SK-N-SH (cell line): ENCODE data around the gene BRD7. TPM values are rescaled to one million over a fixed set of nuclear protein-coding genes. Genes with fewer than 3 reads are reported as not detected.

Source experiments
- CTCF ChIA-PET: fragments of 300-600, 350-600 bp; formaldehyde crosslinking; extraction: SDS; loops from one replicate; lab custom pipeline; 2021; lab: Yijun Ruan, JAX
- POLR2A ChIA-PET: fragments of 350-600 bp; sonication (Branson Sonifier 250); formaldehyde crosslinking; extraction: SDS; loops from one replicate; lab custom pipeline; 2020; ENCODE audit warnings: antibody characterized with exemption, inconsistent platforms; lab: Yijun Ruan, JAX
- DNase-seq: peaks from one replicate; pipeline ENCODE4 v3.0.0; 2012
- H2AFZ ChIP-seq: fragments of 200-600 bp; sonication (generic); 2 replicates; pipeline ENCODE4 v1.8.1; 2016; ENCODE audit warnings: antibody characterized with exemption, mild to moderate bottlenecking, low read depth
- H3F3A ChIP-seq: fragments of 200-600 bp; sonication (generic); replicated peaks from 2 replicates; pipeline ENCODE3; 2016; ENCODE audit warnings: antibody characterized with exemption, mild to moderate bottlenecking; ENCODE audit not compliant: insufficient read depth
- H3K27ac ChIP-seq, 2 experiments: fragments of 200-500 bp in 1 of 2; fragments of 200-600 bp in 1 of 2; sonication (Bioruptor generic) in 1 of 2; sonication (generic), shearing (Covaris generic) in 1 of 2; 2 replicates each; pipeline versions ENCODE4 v1.5.1 to v1.6.1; 2014 to 2016; ENCODE audit warnings: low read depth in 2 of 2, inconsistent platforms in 1 of 2, low read length in 1 of 2, mild to moderate bottlenecking in 1 of 2, mixed read lengths in 1 of 2
- H3K27me3 ChIP-seq: fragments of 200-600 bp; sonication (generic), shearing (Covaris generic); 2 replicates; pipeline ENCODE4 v1.6.1; 2016; ENCODE audit warnings: mixed run types; ENCODE audit not compliant: insufficient read depth
- H3K36me3 ChIP-seq, 2 experiments: fragments of 200-500 bp in 1 of 2; fragments of 200-600 bp in 1 of 2; sonication (Bioruptor generic) in 1 of 2; sonication (generic) in 1 of 2; replicated peaks in 1 of 2; 2 replicates each; pipeline versions ENCODE3 to v1.5.1; 2014 to 2016; ENCODE audit warnings: low read length in 1 of 2, mild to moderate bottlenecking in 1 of 2; ENCODE audit not compliant: insufficient read depth in 2 of 2, control insufficient read depth in 1 of 2
- H3K4me1 ChIP-seq, 2 experiments: fragments of 200-500 bp in 1 of 2; fragments of 200-600 bp in 1 of 2; sonication (Bioruptor generic) in 1 of 2; sonication (generic), shearing (Covaris generic) in 1 of 2; 2 replicates each; pipeline versions ENCODE4 v1.5.1 to v1.6.1; 2014 to 2016; ENCODE audit warnings: low read depth in 1 of 2, low read length in 1 of 2, mixed run types in 1 of 2; ENCODE audit not compliant: insufficient read depth in 2 of 2, control insufficient read depth in 1 of 2
- H3K4me2 ChIP-seq: fragments of 200-600 bp; sonication (generic), shearing (Covaris generic); 2 replicates; pipeline ENCODE4 v1.6.1; 2017; ENCODE audit warnings: mixed run types
- H3K4me3 ChIP-seq, 2 experiments: fragments of 200-500 bp in 1 of 2; fragments of 200-600 bp in 1 of 2; sonication (Bioruptor generic) in 1 of 2; sonication (generic), shearing (Covaris generic) in 1 of 2; 2 replicates each; pipeline versions ENCODE4 v1.5.1 to v1.8.1; 2014 to 2016; ENCODE audit warnings: low read depth in 2 of 2, inconsistent platforms in 1 of 2, low read length in 1 of 2, mild to moderate bottlenecking in 1 of 2, mixed read lengths in 1 of 2, moderate library complexity in 1 of 2
- H3K79me2 ChIP-seq: fragments of 200-600 bp; sonication (generic); 2 replicates; pipeline ENCODE4 v1.8.1; 2017; ENCODE audit warnings: mild to moderate bottlenecking; ENCODE audit not compliant: insufficient read depth
- H3K9ac ChIP-seq: fragments of 200-600 bp; sonication (generic); 2 replicates; pipeline ENCODE4 v1.6.1; 2017; ENCODE audit warnings: mixed run types
- H3K9me2 ChIP-seq: fragments of 200-600 bp; sonication (generic); 2 replicates; pipeline ENCODE4 v1.6.1; 2017; ENCODE audit warnings: mixed run types
- H3K9me3 ChIP-seq: fragments of 200-600 bp; sonication (generic); 2 replicates; pipeline ENCODE4 v1.6.1; 2017; ENCODE audit warnings: mixed run types, mild to moderate bottlenecking, moderate library complexity
- H4K20me1 ChIP-seq: fragments of 200-600 bp; sonication (generic); 2 replicates; pipeline ENCODE4 v1.6.1; 2017; ENCODE audit warnings: mild to moderate bottlenecking, mixed run types; ENCODE audit not compliant: insufficient read depth
- ELF1 ChIP-seq: IDR thresholded peaks from 2 replicates; pipeline ENCODE4 v1.4.0; 2012
- EZH2phosphoT487 ChIP-seq: fragments of 200-600 bp; sonication (generic); IDR thresholded peaks from 2 replicates; pipeline ENCODE4 v1.6.1; 2017; ENCODE audit warnings: low read depth, mixed run types, mild to moderate bottlenecking, antibody characterized with exemption, moderate library complexity, borderline replicate concordance
- FOSL2 ChIP-seq: IDR thresholded peaks from 2 replicates; pipeline ENCODE4 v1.4.0; 2012; ENCODE audit warnings: low read depth, mild to moderate bottlenecking, moderate library complexity, borderline replicate concordance
- JUND ChIP-seq: IDR thresholded peaks from 2 replicates; pipeline ENCODE4 v1.4.0; 2012
- MEF2A ChIP-seq: IDR thresholded peaks from 2 replicates; pipeline ENCODE4 v1.4.0; 2012; ENCODE audit warnings: low read depth, borderline replicate concordance
- MXI1 ChIP-seq: IDR thresholded peaks from 2 replicates; pipeline ENCODE4 v1.6.1; 2012; ENCODE audit warnings: mild to moderate bottlenecking, low read depth, low read length, improper control_type of control experiment
- NRF1 ChIP-seq: IDR thresholded peaks from 2 replicates; pipeline ENCODE4 v1.6.1; 2012; ENCODE audit warnings: low read depth, mild to moderate bottlenecking, low read length
- RAD21 ChIP-seq: IDR thresholded peaks from 2 replicates; pipeline ENCODE4 v1.6.1; 2012; ENCODE audit warnings: mild to moderate bottlenecking, low read length
- RCOR1 ChIP-seq: fragments of 150-350 bp; IDR thresholded peaks from 2 replicates; pipeline ENCODE4 v1.6.1; 2017; ENCODE audit warnings: antibody characterized with exemption, low read length
- RXRA ChIP-seq: IDR thresholded peaks from 2 replicates; pipeline ENCODE4 v1.4.0; 2012; ENCODE audit warnings: low read depth, mild to moderate bottlenecking, borderline replicate concordance
- SMC3 ChIP-seq: IDR thresholded peaks from 2 replicates; pipeline ENCODE4 v1.6.1; 2012; ENCODE audit warnings: low read depth, low read length, improper control_type of control experiment
- TCF12 ChIP-seq: IDR thresholded peaks from 2 replicates; pipeline ENCODE4 v1.4.0; 2012
- TEAD4 ChIP-seq: IDR thresholded peaks from 2 replicates; pipeline ENCODE4 v1.4.0; 2012; ENCODE audit warnings: mild to moderate bottlenecking, borderline replicate concordance; ENCODE audit not compliant: insufficient read depth
- YY1 ChIP-seq: IDR thresholded peaks from 2 replicates; pipeline ENCODE4 v1.4.0; 2012; ENCODE audit warnings: low read depth, mild to moderate bottlenecking
- WGBS: methylation state at CpG from one replicate; pipeline ENCODE4 v1.1.6; 2017; ENCODE audit warnings: low lambda C conversion rate; 5-methylcytosine and 5-hydroxymethylcytosine counted together
- polyA plus RNA-seq, 3 experiments: library from polyadenylated mRNA; depleted of rRNA; stranded (reverse); fragments of >200 nt; gene quantifications; 2 replicates each; pipeline ENCODE4 v1.2.3, GENCODE V29; 2012
- TF ChIP-seq, protein P1 (sequence below): IDR thresholded peaks from 2 replicates; pipeline ENCODE4; 2012
- TF ChIP-seq, protein P2 (sequence below): fragments of 200-600 bp; sonication (generic); IDR thresholded peaks from 2 replicates; pipeline ENCODE4 v1.6.1; 2017; ENCODE audit warnings: antibody characterized with exemption, mild to moderate bottlenecking, moderate library complexity
- TF ChIP-seq, protein P3 (sequence below): IDR thresholded peaks from 2 replicates; pipeline ENCODE4 v1.4.0; 2012; ENCODE audit warnings: low read depth, borderline replicate concordance

The BRD7 gene
- polyA plus RNA-seq, 1 of the 3 experiments (the other 2 are of a cell fraction) = 32.9 TPM

DNA sequence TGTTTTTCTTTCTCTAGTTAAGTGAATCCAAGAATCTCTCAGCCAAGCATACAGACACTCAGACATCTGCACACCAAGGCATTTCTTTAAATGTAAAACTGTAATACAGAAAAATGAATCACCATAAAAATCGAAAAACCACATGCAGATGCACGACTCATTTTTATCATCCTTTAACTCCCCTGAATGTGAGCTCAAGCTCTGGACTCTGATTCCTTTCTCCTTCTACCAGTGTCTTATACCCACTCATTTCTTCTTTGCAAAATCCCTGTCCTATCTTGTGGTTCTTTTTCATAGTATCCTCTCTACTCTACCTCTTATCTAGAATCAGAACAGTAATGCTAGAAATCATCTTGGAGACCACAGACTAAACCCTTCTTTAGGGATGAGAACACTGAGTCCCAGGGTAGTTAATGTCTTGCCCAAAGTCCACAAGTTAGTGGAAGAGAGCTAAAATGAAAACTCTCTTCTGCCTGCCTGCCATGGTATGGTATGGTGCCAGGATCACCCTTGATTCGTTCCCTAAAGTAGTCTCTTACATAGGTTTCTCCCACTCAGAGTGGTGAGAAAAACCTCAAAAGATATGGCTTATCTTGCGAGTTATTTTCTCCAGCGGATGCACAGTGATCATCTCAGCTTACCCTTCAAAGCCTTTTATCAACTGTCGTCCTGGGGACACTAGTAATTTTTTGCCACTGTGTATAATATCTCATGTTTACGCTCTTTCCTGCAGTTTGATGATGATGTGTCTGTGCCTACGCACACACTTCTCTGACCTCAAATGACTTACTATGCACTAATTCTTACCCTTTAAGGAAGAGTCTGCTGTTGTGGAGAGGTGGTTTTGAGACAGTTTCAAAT lies 30.2 kb downstream of the BRD7 start:
- H3K4me3 ChIP-seq = no peak overlapping the region
- H3K4me2 ChIP-seq = no peak overlapping the region
- H3K36me3 ChIP-seq = peaks cover 58 to 69% of the 10 kb centered on the region in 2 experiments
- DNase-seq = no peak
- CTCF ChIA-PET = interaction anchor here (1.0 to 4.9 kb wide), 3 partner anchors 15 to 130 kb away, joined by 3 to 28 read pairs (median 3); no protein-coding TSS in a partner anchor
- WGBS = 85% methylated on average over 8 of the region's 8 CpGs
- H3K9me3 ChIP-seq = no peaks in the 10 kb centered on the region
- no peaks in the 10 kb centered on the region for H4K20me1 ChIP-seq
- H3F3A ChIP-seq = no peaks in the 10 kb centered on the region
- no peak for TF ChIP-seq MXI1
- peak; percentile 32; the same call in 1 of the 2 replicates for TF ChIP-seq FOSL2
- no peaks in the 10 kb centered on the region for H3K9me2 ChIP-seq
- peaks cover 0 to 4% of the 10 kb centered on the region in 2 experiments; a peak in 1 of 4 replicates for H3K4me1 ChIP-seq
- peak overlapping the region in 1 of 2 experiments; percentile 25; a peak in 1 of 4 replicates for H3K27ac ChIP-seq
- 0 out of 2 replicates have a peak, but pooled peaks cover 5% of the 10 kb centered on the region for H3K79me2 ChIP-seq
- POLR2A ChIA-PET = no interaction called here
- no peaks in the 10 kb centered on the region for H3K27me3 ChIP-seq
- no peak overlapping the region for H3K9ac ChIP-seq
- no peak overlapping the region for H2AFZ ChIP-seq

DNA sequence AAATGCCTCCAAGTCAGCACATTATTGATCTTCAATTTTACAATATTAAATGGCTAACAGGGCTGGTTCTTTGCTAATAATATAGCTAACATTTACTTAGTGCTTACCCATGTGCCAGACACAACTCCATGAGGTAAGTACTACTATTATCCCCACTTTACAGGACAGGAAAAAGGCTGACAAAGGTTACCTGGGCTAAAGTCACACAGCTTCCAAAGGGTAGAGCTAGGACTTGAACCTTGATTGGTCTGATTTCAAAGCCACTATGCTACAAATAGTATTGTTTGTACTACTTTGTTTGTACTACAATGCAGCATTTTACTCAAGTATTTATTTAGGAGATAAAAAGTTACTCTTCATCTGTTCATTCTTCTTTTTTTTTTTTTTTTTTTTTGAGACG lies 31.9 kb downstream of the BRD7 start:
- Histone ChIP-seq H3K79me2 (0 out of 2 replicates have a peak, but pooled peaks cover 13% of the 10 kb centered on the region), H3K4me1 (peaks cover 0 to 4% of the 10 kb centered on the region in 2 experiments; a peak in 1 of 4 replicates), H4K20me1 (no peaks in the 10 kb centered on the region), H3K27me3 (no peaks in the 10 kb centered on the region), H2AFZ (no peak overlapping the region), H3F3A (no peaks in the 10 kb centered on the region), H3K4me3 (no peak overlapping the region), H3K9ac (no peak overlapping the region), H3K27ac (no peak overlapping the region), H3K36me3 (peaks cover 61 to 71% of the 10 kb centered on the region in 2 experiments), H3K4me2 (no peak overlapping the region), H3K9me2 (no peaks in the 10 kb centered on the region), H3K9me3 (no peaks in the 10 kb centered on the region)
- no peak for DNase-seq
- POLR2A ChIA-PET = no interaction called here
- 95% methylated on average over 1 of the region's 1 CpG for WGBS
- CTCF ChIA-PET = interaction anchor here (4.9 kb wide), 1 partner anchor 18 kb away, joined by 28 read pairs; no protein-coding TSS in a partner anchor
- TF ChIP-seq, protein P1, sequence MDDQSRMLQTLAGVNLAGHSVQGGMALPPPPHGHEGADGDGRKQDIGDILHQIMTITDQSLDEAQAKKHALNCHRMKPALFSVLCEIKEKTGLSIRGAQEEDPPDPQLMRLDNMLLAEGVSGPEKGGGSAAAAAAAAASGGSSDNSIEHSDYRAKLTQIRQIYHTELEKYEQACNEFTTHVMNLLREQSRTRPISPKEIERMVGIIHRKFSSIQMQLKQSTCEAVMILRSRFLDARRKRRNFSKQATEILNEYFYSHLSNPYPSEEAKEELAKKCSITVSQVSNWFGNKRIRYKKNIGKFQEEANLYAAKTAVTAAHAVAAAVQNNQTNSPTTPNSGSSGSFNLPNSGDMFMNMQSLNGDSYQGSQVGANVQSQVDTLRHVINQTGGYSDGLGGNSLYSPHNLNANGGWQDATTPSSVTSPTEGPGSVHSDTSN = no peak
- TF ChIP-seq JUND (no peak), NRF1 (no peak)

DNA sequence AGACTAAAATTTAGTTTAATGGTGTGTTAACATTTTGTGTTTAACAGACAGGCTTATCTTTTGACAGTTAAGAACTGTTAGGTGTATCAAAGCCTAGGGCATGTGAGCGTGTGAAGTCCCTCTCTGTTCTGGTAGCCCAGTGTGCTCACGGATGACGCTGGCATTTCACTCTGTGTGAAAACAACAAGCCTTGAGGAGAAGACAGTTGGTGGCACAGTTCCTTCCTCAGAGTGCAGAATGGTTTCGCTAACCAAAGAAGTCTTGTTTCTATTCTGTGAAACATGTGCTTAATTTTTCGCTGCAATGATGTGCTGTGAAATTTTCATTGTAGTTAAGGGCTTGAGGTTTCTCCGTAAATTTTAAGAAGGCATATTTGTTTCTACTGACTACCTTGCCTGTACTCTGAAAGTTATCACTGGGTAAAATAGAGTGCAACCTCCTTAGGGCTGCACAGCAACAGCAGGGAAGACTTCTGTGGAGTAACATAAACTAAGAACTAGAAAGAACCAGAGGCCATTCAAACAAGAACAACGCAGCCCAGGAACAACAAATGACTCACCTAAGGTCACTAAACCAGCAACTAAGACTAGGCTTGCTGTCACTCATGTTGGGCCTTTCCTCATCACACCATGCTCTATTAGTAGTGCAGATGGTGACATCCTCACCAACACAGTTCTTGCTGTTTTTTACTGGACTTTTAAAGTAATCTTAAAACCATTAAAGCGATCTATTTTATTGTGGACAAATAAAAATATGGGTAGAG lies 33.4 kb downstream of the BRD7 start:
- CTCF ChIA-PET = interaction anchor here (0.6 kb wide), 1 partner anchor 122 kb away, joined by 3 read pairs; no protein-coding TSS in a partner anchor
- 90% methylated on average over 8 of the region's 8 CpGs for WGBS
- TF ChIP-seq MEF2A (no peak), YY1 (no peak), RXRA (no peak), TCF12 (no peak), RCOR1 (no peak), JUND (no peak), RAD21 (no peak), ELF1 (no peak), TEAD4 (no peak), SMC3 (no peak), EZH2phosphoT487 (no peak)
- TF ChIP-seq, protein P2, sequence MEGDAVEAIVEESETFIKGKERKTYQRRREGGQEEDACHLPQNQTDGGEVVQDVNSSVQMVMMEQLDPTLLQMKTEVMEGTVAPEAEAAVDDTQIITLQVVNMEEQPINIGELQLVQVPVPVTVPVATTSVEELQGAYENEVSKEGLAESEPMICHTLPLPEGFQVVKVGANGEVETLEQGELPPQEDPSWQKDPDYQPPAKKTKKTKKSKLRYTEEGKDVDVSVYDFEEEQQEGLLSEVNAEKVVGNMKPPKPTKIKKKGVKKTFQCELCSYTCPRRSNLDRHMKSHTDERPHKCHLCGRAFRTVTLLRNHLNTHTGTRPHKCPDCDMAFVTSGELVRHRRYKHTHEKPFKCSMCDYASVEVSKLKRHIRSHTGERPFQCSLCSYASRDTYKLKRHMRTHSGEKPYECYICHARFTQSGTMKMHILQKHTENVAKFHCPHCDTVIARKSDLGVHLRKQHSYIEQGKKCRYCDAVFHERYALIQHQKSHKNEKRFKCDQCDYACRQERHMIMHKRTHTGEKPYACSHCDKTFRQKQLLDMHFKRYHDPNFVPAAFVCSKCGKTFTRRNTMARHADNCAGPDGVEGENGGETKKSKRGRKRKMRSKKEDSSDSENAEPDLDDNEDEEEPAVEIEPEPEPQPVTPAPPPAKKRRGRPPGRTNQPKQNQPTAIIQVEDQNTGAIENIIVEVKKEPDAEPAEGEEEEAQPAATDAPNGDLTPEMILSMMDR = no peak
- TF ChIP-seq, protein P3, sequence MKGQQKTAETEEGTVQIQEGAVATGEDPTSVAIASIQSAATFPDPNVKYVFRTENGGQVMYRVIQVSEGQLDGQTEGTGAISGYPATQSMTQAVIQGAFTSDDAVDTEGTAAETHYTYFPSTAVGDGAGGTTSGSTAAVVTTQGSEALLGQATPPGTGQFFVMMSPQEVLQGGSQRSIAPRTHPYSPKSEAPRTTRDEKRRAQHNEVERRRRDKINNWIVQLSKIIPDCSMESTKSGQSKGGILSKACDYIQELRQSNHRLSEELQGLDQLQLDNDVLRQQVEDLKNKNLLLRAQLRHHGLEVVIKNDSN = no peak

More for the DNA sequence above, 33.4 kb downstream of the BRD7 start:
- DNase-seq = no peak
- Histone ChIP-seq H3K27me3 (no peaks in the 10 kb centered on the region), H4K20me1 (no peaks in the 10 kb centered on the region), H3K27ac (no peak overlapping the region), H3K79me2 (peaks cover 11% of the 10 kb centered on the region), H3K9me3 (no peaks in the 10 kb centered on the region), H3K36me3 (peaks cover 65 to 66% of the 10 kb centered on the region in 2 experiments), H2AFZ (no peak overlapping the region), H3K4me2 (no peak overlapping the region), H3K4me3 (no peak overlapping the region), H3K4me1 (peaks cover 0 to 4% of the 10 kb centered on the region in 2 experiments; a peak in 1 of 4 replicates), H3K9me2 (no peaks in the 10 kb centered on the region), H3F3A (no peaks in the 10 kb centered on the region), H3K9ac (no peak overlapping the region)
- POLR2A ChIA-PET = no interaction called here
